22Rv1 (cell line): ENCODE data around the gene TCERG1L.

Experiments
- CTCF ChIP-seq: fragments of 450-650 bp; IDR thresholded peaks from 2 replicates; pipeline ENCODE4 v1.5.1; 2017; ENCODE audit warnings: mild to moderate bottlenecking
- ZFX ChIP-seq: fragments of 450-650 bp; IDR thresholded peaks from 2 replicates; pipeline ENCODE4 v1.6.1; 2017; ENCODE audit warnings: antibody characterized with exemption, borderline replicate concordance

GRCh38 chr10:131346456-131346855 lies 34.9 kb upstream of the TCERG1L start:
- TF ChIP-seq CTCF = no peak
- TF ChIP-seq ZFX = no peak
